Activated naive CD4-positive, alpha-beta T cell treated with anti-CD3 and anti-CD28 coated beads for 36 hours (primary cell): ENCODE data around the gene SEC24B. TPM values are rescaled to one million over a fixed set of nuclear protein-coding genes. Genes with fewer than 3 reads are reported as not detected.

Experiments
- CTCF ChIA-PET: fragments of 350-600 bp; sonication (Branson Sonifier 250); formaldehyde crosslinking; loops from one replicate; lab custom pipeline; 2021; ENCODE audit warnings: antibody characterized with exemption; lab: Charles Lee
- DNase-seq: peaks from one replicate; pipeline ENCODE4 v3.0.0-alpha.2; 2020
- H3K27ac Mint-ChIP-seq: one replicate; pipeline ENCODE4 v1.8.0; 2021; ENCODE audit warnings: mild to moderate bottlenecking, mixed read lengths
- H3K27me3 Mint-ChIP-seq: one replicate; pipeline ENCODE4 v1.8.0; 2021; ENCODE audit warnings: low read depth, mixed read lengths
- H3K36me3 Mint-ChIP-seq: one replicate; pipeline ENCODE4 v1.8.0; 2021; ENCODE audit warnings: low read depth, mixed read lengths
- H3K4me1 Mint-ChIP-seq: one replicate; pipeline ENCODE4 v1.8.0; 2021; ENCODE audit warnings: low read depth, mixed read lengths
- H3K4me3 Mint-ChIP-seq: one replicate; pipeline ENCODE4 v1.8.0; 2021; ENCODE audit warnings: mild to moderate bottlenecking, moderate library complexity, mixed read lengths
- H3K9me3 Mint-ChIP-seq: one replicate; pipeline ENCODE4 v1.8.0; 2021; ENCODE audit warnings: mixed read lengths
- intact Hi-C: fragments of 100-400 bp; cut with micrococcal nuclease; formaldehyde crosslinking; loops from one replicate; pipeline ENCODE4 v1.15.1; 2023
- total RNA-seq, 2 experiments: library from RNA; stranded (reverse); gene quantifications; one replicate each; pipeline ENCODE4 v1.2.3, GENCODE V29; 2021

The SEC24B gene
- total RNA-seq, 2 experiments from 2014 or later: 20.6 to 21.1 TPM

DNA sequence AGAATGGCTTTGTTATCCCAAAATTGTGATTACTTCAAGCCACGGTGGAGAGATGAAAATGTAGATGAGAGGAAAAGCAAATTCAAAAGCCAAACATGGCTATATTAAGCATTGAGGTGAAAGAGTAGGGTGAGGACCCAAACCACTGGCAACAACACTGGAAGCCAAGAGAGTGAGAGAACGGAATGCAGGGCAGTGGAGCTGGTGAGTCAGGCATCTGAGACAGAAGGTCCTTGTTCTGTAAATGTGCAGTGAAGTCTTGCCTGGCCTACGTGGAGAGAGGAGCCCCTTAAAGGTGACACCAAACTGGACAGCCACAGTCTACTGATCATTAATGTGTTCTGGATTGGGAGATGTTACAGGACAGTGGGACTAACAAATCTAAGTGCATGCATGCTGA lies 22.8 kb upstream of the SEC24B start:
- CTCF ChIA-PET: interaction anchor here (1.8 kb wide), 1 partner anchor 23 kb away, joined by 5 read pairs; the partner anchor contains the start of gene SEC24B
- no peaks in the 10 kb centered on the region for H3K27me3 Mint-ChIP-seq
- no peak overlapping the region for H3K27ac Mint-ChIP-seq
- no peak for DNase-seq
- no peaks in the 10 kb centered on the region for H3K4me1 Mint-ChIP-seq
- no peak overlapping the region for H3K4me3 Mint-ChIP-seq
- H3K9me3 Mint-ChIP-seq: no peaks in the 10 kb centered on the region
- no peaks in the 10 kb centered on the region for H3K36me3 Mint-ChIP-seq
- intact Hi-C loops: no loop called here

DNA sequence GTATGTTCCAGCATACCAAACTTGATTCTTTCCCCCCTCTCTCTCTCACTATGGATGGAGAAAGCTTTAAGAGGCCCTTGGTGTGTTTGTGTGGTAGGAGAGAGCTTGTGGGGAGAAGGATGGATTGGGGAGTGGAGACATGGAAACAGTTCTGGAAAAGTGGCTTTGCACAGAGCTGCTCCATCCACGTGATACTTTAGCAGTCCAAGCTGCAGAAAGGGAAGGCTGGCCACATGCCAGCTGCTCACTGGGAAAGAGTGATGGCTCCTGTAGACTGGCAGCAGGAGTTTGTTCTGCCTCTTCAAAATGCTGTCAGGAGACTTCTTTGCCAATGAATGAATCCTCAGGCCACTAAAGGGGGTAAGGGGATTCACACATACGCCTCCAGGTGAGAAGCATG lies 21.7 kb upstream of the SEC24B start:
- CTCF ChIA-PET: interaction anchor here (1.8 kb wide), 1 partner anchor 22 kb away, joined by 5 read pairs; the partner anchor contains the start of gene SEC24B
- Mint-ChIP-seq H3K27me3 (no peaks in the 10 kb centered on the region), H3K4me3 (no peak overlapping the region), H3K4me1 (no peaks in the 10 kb centered on the region), H3K27ac (no peak overlapping the region), H3K36me3 (no peaks in the 10 kb centered on the region), H3K9me3 (no peaks in the 10 kb centered on the region)
- no peak for DNase-seq
- intact Hi-C loops: no loop called here

DNA sequence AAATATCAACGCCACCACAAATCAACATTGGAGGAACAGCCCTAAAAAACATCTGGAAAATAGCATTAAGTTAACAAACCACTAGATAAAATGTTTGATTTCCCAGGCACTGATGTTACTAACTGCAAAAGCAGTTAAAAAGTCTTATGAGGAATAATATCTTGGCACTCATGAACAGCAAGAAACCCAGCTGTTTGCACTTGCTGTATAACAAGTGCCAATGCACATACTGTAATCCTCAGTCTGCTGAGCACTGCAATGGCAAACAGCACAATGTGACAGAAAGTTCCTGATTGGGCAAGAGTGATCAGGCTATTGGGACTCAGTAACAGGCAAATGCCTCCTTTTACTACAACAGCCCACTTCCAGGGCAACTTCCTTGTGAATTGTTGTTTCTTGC lies 20.8 kb upstream of the SEC24B start:
- Mint-ChIP-seq H3K27me3 (no peaks in the 10 kb centered on the region), H3K9me3 (no peaks in the 10 kb centered on the region), H3K4me1 (no peaks in the 10 kb centered on the region), H3K27ac (no peak overlapping the region), H3K4me3 (no peak overlapping the region), H3K36me3 (no peaks in the 10 kb centered on the region)
- DNase-seq: no peak
- CTCF ChIA-PET: interaction anchor here (1.0 kb wide), 1 partner anchor 10 kb away, joined by 3 read pairs; no protein-coding TSS in a partner anchor
- intact Hi-C loops: no loop called here

DNA sequence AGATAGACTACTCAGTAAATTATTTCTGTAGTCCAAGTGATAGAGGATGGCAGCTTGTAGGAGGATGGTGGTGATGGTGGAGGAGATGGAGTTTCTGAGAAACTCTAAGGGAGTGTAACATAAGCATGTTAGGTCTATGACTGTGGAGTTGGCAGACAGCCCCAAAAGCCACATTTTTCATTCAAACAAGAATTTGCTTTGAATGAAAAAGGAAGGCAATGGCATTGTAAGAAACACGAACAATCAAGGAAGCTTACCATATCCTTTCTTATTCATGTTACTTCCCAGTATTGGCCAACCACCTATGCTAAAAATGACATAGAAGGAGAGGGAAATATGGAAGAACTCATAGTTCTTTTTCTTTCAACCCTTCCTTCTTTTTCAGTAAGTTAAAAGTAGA lies 18.7 kb upstream of the SEC24B start:
- H3K27me3 Mint-ChIP-seq: no peaks in the 10 kb centered on the region
- CTCF ChIA-PET: interaction anchor here (0.6 to 0.7 kb wide), 2 partner anchors 9 to 473 kb away, joined by 3 to 4 read pairs; no protein-coding TSS in a partner anchor
- H3K27ac Mint-ChIP-seq: no peak overlapping the region
- H3K4me1 Mint-ChIP-seq: no peaks in the 10 kb centered on the region
- no peak overlapping the region for H3K4me3 Mint-ChIP-seq
- no peaks in the 10 kb centered on the region for H3K9me3 Mint-ChIP-seq
- intact Hi-C loops: no loop called here
- no peak for DNase-seq
- H3K36me3 Mint-ChIP-seq: no peaks in the 10 kb centered on the region

DNA sequence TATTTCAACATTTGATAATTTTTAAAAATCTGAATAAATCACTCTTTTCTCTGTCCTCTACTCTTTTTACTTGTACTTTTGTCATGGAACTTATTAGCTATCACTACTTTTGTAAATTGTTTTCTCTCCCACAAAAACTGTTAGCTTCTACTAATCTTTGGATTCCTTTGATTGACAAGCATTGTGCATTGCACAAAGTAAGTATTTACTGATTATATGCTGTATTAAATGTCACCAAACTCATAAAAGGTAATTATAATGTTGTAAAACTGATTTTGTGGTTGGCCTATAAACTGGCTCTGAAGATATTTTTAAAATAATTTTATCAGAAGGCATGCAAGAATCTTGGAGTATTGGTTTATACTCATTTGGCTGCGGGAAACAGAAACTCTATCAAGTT lies 15.0 kb upstream of the SEC24B start:
- Mint-ChIP-seq H3K27me3 (no peaks in the 10 kb centered on the region), H3K4me3 (no peak overlapping the region), H3K36me3 (no peaks in the 10 kb centered on the region), H3K9me3 (no peaks in the 10 kb centered on the region), H3K27ac (no peak overlapping the region), H3K4me1 (peaks cover 3% of the 10 kb centered on the region)
- DNase-seq: no peak
- CTCF ChIA-PET: interaction anchor here (1.0 to 1.5 kb wide), 2 partner anchors 13 to 560 kb away, joined by 3 read pairs; no protein-coding TSS in a partner anchor
- intact Hi-C loops: no loop called here

DNA sequence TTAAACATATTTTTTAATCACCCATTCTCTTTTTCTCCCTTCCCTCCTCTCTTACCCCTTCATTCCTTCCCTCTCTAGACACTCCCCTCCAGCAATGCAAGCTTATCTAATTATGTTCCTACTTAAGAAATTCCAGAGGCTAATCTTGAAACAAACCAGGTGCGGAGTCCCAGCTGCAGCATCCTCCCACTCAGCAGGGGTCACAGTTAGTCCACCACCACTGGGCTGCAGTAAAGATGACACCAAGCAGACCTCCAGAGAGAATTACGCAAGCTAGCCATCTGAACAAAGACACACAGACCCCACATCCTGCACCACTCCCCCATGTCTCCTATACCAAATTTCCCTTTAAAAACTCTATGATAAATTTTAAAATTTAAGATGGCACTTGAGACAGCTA lies 13.9 kb upstream of the SEC24B start:
- no peaks in the 10 kb centered on the region for H3K9me3 Mint-ChIP-seq
- CTCF ChIA-PET: interaction anchor here (0.6 to 1.7 kb wide), 5 partner anchors 10 to 418 kb away, joined by 3 to 8 read pairs (median 4); partner anchors contain the start of gene SEC24B

DNA sequence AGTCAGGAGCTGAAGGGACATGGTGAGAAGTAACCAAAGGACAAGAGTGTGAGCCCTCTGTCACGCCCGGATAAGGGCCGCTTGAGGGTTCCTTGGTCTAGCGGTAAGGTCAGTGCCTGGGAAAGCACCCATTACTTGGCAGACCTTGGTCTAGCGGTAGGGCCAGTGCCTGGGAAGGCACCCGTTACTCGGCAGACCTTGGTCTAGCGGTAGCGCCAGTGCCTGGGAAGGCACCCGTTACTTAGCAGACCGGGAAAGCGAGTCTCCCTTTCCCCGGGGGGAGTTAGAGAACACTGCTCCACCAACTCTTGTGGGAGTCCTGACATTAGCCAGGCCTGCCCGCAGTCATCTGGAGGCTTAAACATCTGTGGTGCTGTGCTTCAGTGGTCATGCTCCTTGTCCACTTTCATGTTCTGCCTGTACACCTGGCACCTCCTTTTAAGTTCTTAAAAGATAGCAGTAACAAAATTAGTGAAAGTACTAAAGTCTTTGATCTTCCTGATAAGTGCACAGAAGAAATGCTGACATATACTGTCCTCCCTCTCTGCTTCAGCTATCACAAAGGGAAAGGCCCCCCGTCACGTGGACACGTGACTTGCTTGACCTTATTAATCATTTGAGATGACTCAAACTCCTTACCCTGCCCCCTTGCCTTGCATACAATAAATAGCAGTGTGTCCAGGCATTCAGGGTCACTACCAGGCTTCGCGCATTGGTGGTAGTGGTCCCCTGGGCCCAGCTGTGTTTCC lies 9.3 kb upstream of the SEC24B start:
- Mint-ChIP-seq H3K4me1 (peaks cover 14% of the 10 kb centered on the region), H3K4me3 (no peak overlapping the region), H3K9me3 (no peaks in the 10 kb centered on the region), H3K27ac (no peak overlapping the region), H3K27me3 (no peaks in the 10 kb centered on the region), H3K36me3 (no peaks in the 10 kb centered on the region)
- DNase-seq: no peak
- intact Hi-C loops: loop anchor here (5.0 kb wide), 1 partner anchor 573 kb away; no protein-coding TSS in a partner anchor
- CTCF ChIA-PET: interaction anchor here (0.6 to 1.6 kb wide), 5 partner anchors 14 to 573 kb away, joined by 3 to 5 read pairs (median 4); no protein-coding TSS in a partner anchor

More for the DNA sequence above, 13.9 kb upstream of the SEC24B start:
- Mint-ChIP-seq H3K36me3 (no peaks in the 10 kb centered on the region), H3K4me3 (no peak overlapping the region), H3K27ac (no peak overlapping the region), H3K4me1 (peaks cover 3% of the 10 kb centered on the region), H3K27me3 (no peaks in the 10 kb centered on the region)
- no peak for DNase-seq
- intact Hi-C loops: loop anchor here (5.0 kb wide), 1 partner anchor 578 kb away; no protein-coding TSS in a partner anchor

DNA sequence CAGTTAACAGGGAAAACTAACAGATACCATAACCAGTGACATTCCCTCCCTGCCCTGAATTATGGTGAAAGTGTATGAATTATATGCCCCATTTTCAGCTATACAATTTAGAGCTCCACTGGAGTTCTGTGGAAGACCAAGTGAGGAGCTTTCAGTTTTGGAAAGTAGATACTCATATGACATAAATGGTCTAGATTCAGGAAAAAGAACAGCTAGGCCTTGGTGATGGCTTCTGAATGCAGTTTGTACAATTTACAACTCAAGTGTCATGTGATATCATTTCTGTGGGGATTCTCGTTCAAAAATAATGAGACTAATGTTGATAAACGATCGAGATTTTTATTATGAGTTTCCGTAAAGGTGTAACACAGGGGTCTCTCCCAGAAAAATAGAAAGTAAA lies 8.2 kb upstream of the SEC24B start:
- CTCF ChIA-PET: interaction anchor here (0.7 to 2.5 kb wide), 6 partner anchors 12 to 555 kb away, joined by 3 to 9 read pairs (median 4); no protein-coding TSS in a partner anchor
- Mint-ChIP-seq H3K27ac (no peak overlapping the region), H3K9me3 (no peaks in the 10 kb centered on the region), H3K4me1 (peaks cover 23% of the 10 kb centered on the region), H3K36me3 (peaks cover 1% of the 10 kb centered on the region), H3K4me3 (no peak overlapping the region), H3K27me3 (no peaks in the 10 kb centered on the region)
- intact Hi-C loops: no loop called here
- no peak for DNase-seq

DNA sequence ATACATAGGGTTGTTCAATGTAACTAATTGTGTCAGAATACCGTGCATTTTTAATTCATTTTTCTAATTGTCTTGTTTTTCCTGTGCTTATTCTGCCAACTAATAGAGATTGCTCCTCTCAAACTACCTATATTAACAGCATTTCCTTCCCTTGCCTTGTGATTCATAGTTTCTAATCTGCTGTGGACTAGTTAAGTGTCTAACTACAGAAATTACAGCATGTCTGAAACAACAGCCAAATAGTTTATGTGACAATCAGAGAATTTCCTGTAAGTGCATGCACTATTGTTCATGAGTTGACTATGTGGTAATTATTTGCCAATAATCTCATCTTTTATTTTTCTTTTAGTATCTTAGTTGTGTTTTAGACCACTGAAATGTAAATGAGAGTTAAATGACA lies 4.1 kb upstream of the SEC24B start:
- peaks cover 5% of the 10 kb centered on the region for H3K36me3 Mint-ChIP-seq
- no peaks in the 10 kb centered on the region for H3K27me3 Mint-ChIP-seq
- no peak overlapping the region for H3K27ac Mint-ChIP-seq
- H3K4me3 Mint-ChIP-seq: no peak overlapping the region
- H3K9me3 Mint-ChIP-seq: no peaks in the 10 kb centered on the region
- intact Hi-C loops: loop anchor here (1.0 to 2.0 kb wide), 7 partner anchors 132 to 867 kb away; partner anchors contain the start of gene GAR1
- DNase-seq: no peak
- peaks cover 33% of the 10 kb centered on the region for H3K4me1 Mint-ChIP-seq
- CTCF ChIA-PET: no interaction called here

DNA sequence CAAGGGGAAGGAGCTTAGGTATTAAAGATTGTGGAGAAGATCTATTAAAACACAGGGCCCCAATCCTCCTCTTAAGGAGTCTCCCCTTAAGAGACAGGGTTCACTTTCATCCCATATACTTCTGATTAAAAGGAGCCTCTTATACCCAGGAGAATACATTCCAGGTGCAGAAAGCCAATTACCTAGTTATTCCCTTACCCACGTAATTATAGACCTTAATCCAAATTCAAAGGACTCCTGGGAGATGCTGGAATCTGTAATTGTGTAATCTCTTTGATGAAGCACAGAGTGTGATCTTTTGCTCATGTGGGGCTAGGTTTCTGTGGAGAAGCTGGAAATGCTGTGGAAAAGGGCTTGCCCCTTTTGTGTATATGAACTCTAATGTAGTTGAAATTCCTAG lies 1.4 kb upstream of the SEC24B start:
- H3K4me1 Mint-ChIP-seq: peaks cover 56% of the 10 kb centered on the region
- peak overlapping the region; percentile 85 for H3K27ac Mint-ChIP-seq

DNA sequence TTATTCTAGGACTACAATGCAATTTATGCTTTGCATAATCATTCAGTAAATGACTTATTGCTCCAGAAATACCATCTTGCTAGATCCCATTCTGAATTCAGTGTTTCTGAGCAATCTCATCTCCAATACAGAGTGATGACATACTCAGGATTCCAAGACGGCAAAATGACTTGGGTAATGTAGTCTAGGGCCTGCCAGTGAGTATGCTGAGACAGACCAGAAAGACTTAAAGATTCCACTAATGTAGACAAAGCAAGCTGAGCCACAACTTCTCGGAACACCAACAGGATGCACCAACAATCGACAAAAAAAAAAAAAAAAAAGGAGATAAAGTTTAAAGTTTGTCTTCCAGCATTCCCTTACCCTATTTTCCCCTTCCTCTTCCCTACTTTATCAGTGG lies 919 bp upstream of the SEC24B start:
- DNase-seq: peak; percentile 29
- Mint-ChIP-seq H3K4me1 (peaks cover 59% of the 10 kb centered on the region), H3K27me3 (no peaks in the 10 kb centered on the region), H3K9me3 (no peaks in the 10 kb centered on the region), H3K36me3 (peaks cover 5% of the 10 kb centered on the region), H3K27ac (peak overlapping the region; percentile 85), H3K4me3 (peak overlapping the region; percentile 82)
- CTCF ChIA-PET: interaction anchor here (0.6 to 2.4 kb wide), 22 partner anchors 10 to 877 kb away, joined by 3 to 12 read pairs (median 4); partner anchors contain the start of genes CASP6 and MCUB
- intact Hi-C loops: loop anchor here (1.0 to 10.0 kb wide), 10 partner anchors 17 to 1710 kb away; partner anchors contain the start of genes CASP6, ELOVL6, GAR1 and MCUB

More for the DNA sequence above, 1.4 kb upstream of the SEC24B start:
- H3K4me3 Mint-ChIP-seq: peak overlapping the region; percentile 82
- no peaks in the 10 kb centered on the region for H3K9me3 Mint-ChIP-seq
- CTCF ChIA-PET: interaction anchor here (0.7 to 2.4 kb wide), 9 partner anchors 12 to 877 kb away, joined by 3 to 12 read pairs (median 3); partner anchors contain the start of genes CASP6 and MCUB
- H3K36me3 Mint-ChIP-seq: peaks cover 5% of the 10 kb centered on the region
- intact Hi-C loops: loop anchor here (5.0 to 10.0 kb wide), 3 partner anchors 765 to 1710 kb away; partner anchors contain the start of genes ELOVL6 and PAPSS1
- no peak for DNase-seq
- H3K27me3 Mint-ChIP-seq: no peaks in the 10 kb centered on the region
